K562 (cell line): ENCODE results near the gene CTDSP2. TPM values are rescaled to one million over a fixed set of nuclear protein-coding genes. Genes with fewer than 3 reads are reported as not detected.

Experiments
- ATAC-seq: fragments of 200-7000 bp; cut with Tn5 transposase; 3 replicates; pipeline ENCODE4 v1.9.1; 2020; ENCODE audit warnings: moderate library complexity
- BruUV-seq: library from RNA; stranded (reverse); fragments of 400-500 nt; replicated peaks from 2 replicates; lab custom pipeline; 2021; lab: Mats Ljungman, UMichigan
- CTCF ChIA-PET: fragments of 300-600 bp; formaldehyde crosslinking; extraction: SDS; loops from one replicate; lab custom pipeline; 2021; ENCODE audit warnings: low intra/inter-chr PET ratio; lab: Yijun Ruan, JAX
- POLR2A ChIA-PET: fragments of 300-600, 350-650 bp; sonication (Branson Sonifier 250); formaldehyde crosslinking; extraction: SDS; loops from one replicate; lab custom pipeline; 2021; ENCODE audit warnings: antibody characterized with exemption, inconsistent platforms; lab: Yijun Ruan, JAX
- DNase-seq, 4 experiments: peaks; one replicate each; pipeline versions ENCODE4 v3.0.0 to v3.0.0-alpha.2; 2011 to 2018; ENCODE audit warnings: low spot score in 3 of 4, mixed read lengths in 3 of 4; ENCODE audit errors: extremely low read depth in 1 of 4
- FAIRE-seq: peaks from 2 replicates; lab custom pipeline; 2011; peaks lifted over from hg19 to GRCh38; lab: Jason Lieb, UNC
- H2AFZ ChIP-seq: 2 replicates; pipeline ENCODE4 v1.6.0; 2011; ENCODE audit warnings: low read depth, low read length, control low read depth, inconsistent platforms
- H3K27ac ChIP-seq: fragments of 200-600 bp; 3 replicates; pipeline ENCODE4 v1.8.0; 2011; ENCODE audit warnings: low read depth, mild to moderate bottlenecking, control low read depth, inconsistent platforms, low read length, moderate library complexity, mixed read lengths; ENCODE audit errors: extremely low read depth
- H3K27me3 ChIP-seq, 2 experiments: fragments of 300-600 bp in 1 of 2; 2 replicates in 1 of 2; 3 replicates in 1 of 2; pipeline versions ENCODE4 v1.6.0 to v1.8.0; 2011; ENCODE audit warnings: inconsistent platforms in 2 of 2, low read length in 2 of 2, mild to moderate bottlenecking in 1 of 2, mixed read lengths in 1 of 2, moderate library complexity in 1 of 2; ENCODE audit not compliant: control insufficient read depth in 2 of 2, insufficient read depth in 2 of 2
- H3K36me3 ChIP-seq: fragments of 300-600 bp; 3 replicates; pipeline ENCODE4 v1.8.0; 2011; ENCODE audit warnings: mild to moderate bottlenecking, low read length, inconsistent platforms; ENCODE audit not compliant: control insufficient read depth, insufficient read depth
- H3K4me1 ChIP-seq, 2 experiments: fragments of 200-600 bp in 1 of 2; replicated peaks in 1 of 2; 2 replicates in 1 of 2; 3 replicates in 1 of 2; pipeline versions ENCODE4 v1.5.1 to v1.8.0; 2011; ENCODE audit warnings: inconsistent platforms in 2 of 2, low read length in 2 of 2, mild to moderate bottlenecking in 1 of 2, mixed read lengths in 1 of 2, moderate library complexity in 1 of 2; ENCODE audit not compliant: control insufficient read depth in 2 of 2, insufficient read depth in 2 of 2
- H3K4me2 ChIP-seq: 2 replicates; pipeline ENCODE4 v1.6.1; 2011; ENCODE audit warnings: low read length, control low read depth, inconsistent platforms, mixed read lengths; ENCODE audit not compliant: insufficient read depth
- H3K4me3 ChIP-seq: fragments of 200-600 bp; sonication (generic), shearing (Covaris generic); 2 replicates; pipeline ENCODE4 v1.5.1; 2016; ENCODE audit warnings: control low read depth, inconsistent platforms
- H3K79me2 ChIP-seq: fragments of 200-600 bp; 3 replicates; pipeline ENCODE4 v1.8.0; 2011; ENCODE audit warnings: low read length, inconsistent platforms; ENCODE audit not compliant: control insufficient read depth, insufficient read depth
- H3K9ac ChIP-seq, 2 experiments: 2 replicates each; pipeline versions ENCODE4 v1.6.0 to v1.6.1; 2011; ENCODE audit warnings: low read depth in 2 of 2, low read length in 2 of 2, control low read depth in 1 of 2, inconsistent platforms in 1 of 2, mild to moderate bottlenecking in 1 of 2, mixed read lengths in 1 of 2; ENCODE audit not compliant: insufficient read depth in 1 of 2
- H3K9me1 ChIP-seq: one replicate; pipeline ENCODE4 v1.6.0; 2011; ENCODE audit warnings: inconsistent platforms, mild to moderate bottlenecking, low read length, moderate library complexity; ENCODE audit not compliant: control insufficient read depth, insufficient read depth
- H3K9me3 ChIP-seq: replicated peaks from 2 replicates; pipeline ENCODE4 v1.5.1; 2011; ENCODE audit warnings: low read depth, low read length, inconsistent platforms; ENCODE audit not compliant: control insufficient read depth, insufficient read depth
- H4K20me1 ChIP-seq: replicated peaks from 2 replicates; pipeline ENCODE4 v1.6.1; 2011; ENCODE audit warnings: low read length, inconsistent platforms, mixed read lengths; ENCODE audit not compliant: control insufficient read depth, insufficient read depth
- NFIC ChIP-seq: fragments of 450-650 bp; IDR thresholded peaks from 2 replicates; pipeline ENCODE4 v1.6.1; 2017; ENCODE audit warnings: mild to moderate bottlenecking, inconsistent platforms
- WGBS: fragments of 100-300 bp; shearing (Covaris generic); methylation state at CpG from one replicate; pipeline ENCODE4 v1.1.6; 2016; ENCODE audit warnings: low coverage, mixed read lengths; ENCODE audit not compliant: insufficient coverage; ENCODE audit errors: missing lambda C conversion rate; 5-methylcytosine and 5-hydroxymethylcytosine counted together
- in situ Hi-C: fragments of 300-500 bp; cut with MboI; formaldehyde crosslinking; loops from 4 replicates; pipeline ENCODE4 v1.15.0; 2018; ENCODE audit warnings: inconsistent platforms, mixed read lengths
- intact Hi-C: fragments of 100-400 bp; cut with micrococcal nuclease; formaldehyde crosslinking; loops from 2 replicates; pipeline ENCODE4 v1.14.2; 2022
- polyA plus RNA-seq, 8 experiments: library from polyadenylated mRNA; depleted of rRNA in 4 of 8; stranded (reverse) in 5 of 8; unstranded in 3 of 8; fragments of >200 nt; fragmentation: Nextera tagmentation in 2 of 8; fragmentation: Illumina TruSeq in 1 of 8; extraction: Ambion mirVana in 2 of 8; extraction: Trizol in 1 of 8; gene quantifications; 2 replicates each; pipeline versions ENCODE4 v1.2.1 to v1.2.3, GENCODE V29; 2011 to 2014; ENCODE audit warnings: inconsistent platforms in 1 of 8, missing spikeins in 1 of 8
- total RNA-seq, 7 experiments: library from RNA; depleted of rRNA in 6 of 7; stranded (reverse); fragments of >200 nt in 6 of 7; fragmentation: Illumina TruSeq in 2 of 7; extraction: Trizol in 2 of 7; gene quantifications; 2 replicates each; pipeline versions ENCODE4 v1.2.1 to v1.2.3, GENCODE V29; 2011 to 2021; ENCODE audit warnings: low replicate concordance in 1 of 7
- TF ChIP-seq, protein P1 (sequence below): IDR thresholded peaks from 2 replicates; pipeline ENCODE4 v1.6.1; 2012; ENCODE audit warnings: low read depth, low read length, improper control_type of control experiment, borderline replicate concordance
- TF ChIP-seq, protein P2 (sequence below), 3 experiments: IDR thresholded peaks in 2 of 3; conservative IDR thresholded peaks in 1 of 3; 2 replicates each; pipeline ENCODE4 v1.5.1; 2011 to 2012; ENCODE audit warnings: low read length in 3 of 3, mild to moderate bottlenecking in 3 of 3, control low read depth in 2 of 3, improper control_type of control experiment in 1 of 3, inconsistent platforms in 1 of 3, low read depth in 1 of 3, mixed read lengths in 1 of 3, moderate library complexity in 1 of 3; ENCODE audit not compliant: insufficient read depth in 2 of 3

Gene CTDSP2
- total and polyA plus RNA-seq, 9 of the 15 experiments (the other 6 are each of a cell fraction or from before 2014, with no cell fraction given) = 20.4 to 108 (median 47.7) TPM

DNA sequence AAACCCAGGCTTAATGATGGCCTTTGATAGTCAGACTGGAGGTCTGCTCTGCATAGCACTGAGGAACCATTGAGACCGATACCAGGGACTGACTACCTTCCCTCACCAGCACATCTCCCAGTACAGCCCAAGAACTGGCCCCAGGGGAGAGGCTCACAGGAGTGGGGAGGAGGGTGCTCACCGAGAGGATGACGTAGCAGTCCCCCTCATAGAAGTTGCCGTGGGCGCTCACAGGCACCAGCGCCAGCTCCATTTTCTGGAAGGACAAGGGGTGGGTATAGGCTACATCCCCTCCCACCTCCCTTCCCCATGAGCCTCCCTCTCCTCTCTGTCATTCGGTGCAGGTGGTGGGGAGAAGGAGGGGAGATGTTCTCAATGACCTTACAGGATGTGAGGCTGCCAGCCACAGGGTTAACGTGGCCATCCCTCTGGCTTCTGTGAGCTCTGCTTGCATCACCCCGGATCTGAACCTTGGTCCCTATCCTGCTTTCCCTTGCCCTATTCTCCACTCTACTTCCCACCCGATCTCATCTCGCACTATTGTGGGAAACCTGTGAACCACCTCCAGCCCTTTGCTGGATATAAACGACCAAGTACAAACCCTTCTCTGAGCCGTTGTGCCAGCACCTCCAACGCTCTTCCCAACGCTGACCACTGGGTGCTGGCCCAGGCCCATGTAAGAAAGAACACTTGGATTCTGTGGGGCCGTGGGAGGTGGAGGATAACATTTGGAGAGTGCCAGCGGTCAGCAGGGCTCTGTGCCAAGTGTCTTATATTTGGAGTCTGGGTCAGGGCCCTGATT is 32.4 kb downstream of the CTDSP2 start:
- FAIRE-seq = no peak
- no peaks in the 10 kb centered on the region for H3K36me3 ChIP-seq
- peaks cover 6% of the 10 kb centered on the region for H3K9me1 ChIP-seq
- no peaks in the 10 kb centered on the region for H3K79me2 ChIP-seq
- intact Hi-C loops = loop anchor here (2.0 kb wide), 1 partner anchor 55 kb away; no protein-coding TSS in a partner anchor
- peaks cover 14 to 28% of the 10 kb centered on the region in 2 experiments; a peak in 3 of 5 replicates for H3K4me1 ChIP-seq
- no peak overlapping the region for H3K4me2 ChIP-seq
- POLR2A ChIA-PET = interaction anchor here (0.7 kb wide), 1 partner anchor 31 kb away, joined by 4 read pairs; no protein-coding TSS in a partner anchor
- 66% methylated on average over 15 of the region's 17 CpGs for WGBS
- no peak for ATAC-seq
- H3K9ac ChIP-seq = 0 out of 4 replicates have a peak overlapping the region, but pooled peaks of 1 of the 2 experiments have one; percentile 17
- no peaks in the 10 kb centered on the region for H3K9me3 ChIP-seq
- BruUV-seq = no TSS peak
- H3K27me3 ChIP-seq = no peaks in the 10 kb centered on the region
- no peak for DNase-seq
- no peak overlapping the region for H3K4me3 ChIP-seq
- in situ Hi-C loops = no loop called here
- H3K27ac ChIP-seq = no peak overlapping the region
- TF ChIP-seq, protein P1, sequence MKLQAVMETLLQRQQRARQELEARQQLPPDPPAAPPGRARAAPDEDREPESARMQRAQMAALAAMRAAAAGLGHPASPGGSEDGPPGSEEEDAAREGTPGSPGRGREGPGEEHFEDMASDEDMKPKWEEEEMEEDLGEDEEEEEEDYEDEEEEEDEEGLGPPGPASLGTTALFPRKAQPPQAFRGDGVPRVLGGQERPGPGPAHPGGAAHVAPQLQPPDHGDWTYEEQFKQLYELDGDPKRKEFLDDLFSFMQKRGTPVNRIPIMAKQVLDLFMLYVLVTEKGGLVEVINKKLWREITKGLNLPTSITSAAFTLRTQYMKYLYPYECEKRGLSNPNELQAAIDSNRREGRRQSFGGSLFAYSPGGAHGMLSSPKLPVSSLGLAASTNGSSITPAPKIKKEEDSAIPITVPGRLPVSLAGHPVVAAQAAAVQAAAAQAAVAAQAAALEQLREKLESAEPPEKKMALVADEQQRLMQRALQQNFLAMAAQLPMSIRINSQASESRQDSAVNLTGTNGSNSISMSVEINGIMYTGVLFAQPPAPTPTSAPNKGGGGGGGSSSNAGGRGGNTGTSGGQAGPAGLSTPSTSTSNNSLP = no peak
- TF ChIP-seq NFIC = 0 out of 2 replicates have a peak, but pooled peaks have one; percentile 14
- TF ChIP-seq, protein P2, sequence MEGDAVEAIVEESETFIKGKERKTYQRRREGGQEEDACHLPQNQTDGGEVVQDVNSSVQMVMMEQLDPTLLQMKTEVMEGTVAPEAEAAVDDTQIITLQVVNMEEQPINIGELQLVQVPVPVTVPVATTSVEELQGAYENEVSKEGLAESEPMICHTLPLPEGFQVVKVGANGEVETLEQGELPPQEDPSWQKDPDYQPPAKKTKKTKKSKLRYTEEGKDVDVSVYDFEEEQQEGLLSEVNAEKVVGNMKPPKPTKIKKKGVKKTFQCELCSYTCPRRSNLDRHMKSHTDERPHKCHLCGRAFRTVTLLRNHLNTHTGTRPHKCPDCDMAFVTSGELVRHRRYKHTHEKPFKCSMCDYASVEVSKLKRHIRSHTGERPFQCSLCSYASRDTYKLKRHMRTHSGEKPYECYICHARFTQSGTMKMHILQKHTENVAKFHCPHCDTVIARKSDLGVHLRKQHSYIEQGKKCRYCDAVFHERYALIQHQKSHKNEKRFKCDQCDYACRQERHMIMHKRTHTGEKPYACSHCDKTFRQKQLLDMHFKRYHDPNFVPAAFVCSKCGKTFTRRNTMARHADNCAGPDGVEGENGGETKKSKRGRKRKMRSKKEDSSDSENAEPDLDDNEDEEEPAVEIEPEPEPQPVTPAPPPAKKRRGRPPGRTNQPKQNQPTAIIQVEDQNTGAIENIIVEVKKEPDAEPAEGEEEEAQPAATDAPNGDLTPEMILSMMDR (IDR thresholded peaks at IDR 0.05 in 2 of 3, conservative IDR thresholded peaks at IDR 0.05 in 1 of 3; ENCODE audit: insufficient read depth in 2 of 3, low read depth in 1 of 3, low read length in 3 of 3) = 0 out of 6 replicates have a peak, but pooled peaks of 1 of the 3 experiments have one; percentile 9
- no peak overlapping the region for H2AFZ ChIP-seq
- CTCF ChIA-PET = interaction anchor here (0.7 kb wide), 1 partner anchor 94 kb away, joined by 3 read pairs; no protein-coding TSS in a partner anchor
- H4K20me1 ChIP-seq = no peaks in the 10 kb centered on the region; the same call in 1 of the 2 replicates
